Heart left ventricle (tissue), 16 donors: ENCODE data around the gene AIF1L. TPM values are rescaled to one million over a fixed set of nuclear protein-coding genes. Genes with fewer than 3 reads are reported as not detected.

Source experiments
- ATAC-seq, 4 donors: fragments of 200-7000 bp; cut with Tn5 transposase; one replicate each; pipeline ENCODE4 v1.9.1; 2020 to 2022; ENCODE audit warnings: moderate library complexity in 4 of 4, mild to moderate bottlenecking in 3 of 4, moderate number of reproducible peaks in 1 of 4
- DNase-seq, 5 donors: peaks; one replicate each; pipeline ENCODE4 v3.0.0-alpha.2; 2020
- H3K27ac ChIP-seq, 12 donors: fragments of 200-600 bp; sonication (generic) in 4 of 12; one replicate each; pipeline versions ENCODE4 v1.5.0 to v1.8.0; 2016 to 2022; ENCODE audit warnings: mild to moderate bottlenecking in 2 of 12
- H3K27me3 ChIP-seq, 9 donors: fragments of 200-600 bp; sonication (generic) in 2 of 9; one replicate each; pipeline versions ENCODE4 v1.5.1 to v1.8.0; 2016 to 2022; ENCODE audit warnings: mild to moderate bottlenecking in 3 of 9
- H3K36me3 ChIP-seq, 9 donors: fragments of 200-600 bp; sonication (generic) in 2 of 9; one replicate each; pipeline versions ENCODE4 v1.5.0 to v1.8.0; 2018 to 2022; ENCODE audit warnings: mild to moderate bottlenecking in 2 of 9
- H3K4me1 ChIP-seq, 12 donors: fragments of 200-600 bp; sonication (generic) in 4 of 12; one replicate each; pipeline versions ENCODE4 v1.5.0 to v1.8.0; 2016 to 2022; ENCODE audit warnings: mild to moderate bottlenecking in 3 of 12
- H3K4me3 ChIP-seq, 12 donors: fragments of 200-600 bp; sonication (generic) in 4 of 12; one replicate each; pipeline versions ENCODE4 v1.5.0 to v1.8.0; 2017 to 2022; ENCODE audit warnings: mild to moderate bottlenecking in 9 of 12, moderate library complexity in 4 of 12
- H3K9me3 ChIP-seq, 12 donors: fragments of 200-600 bp; sonication (generic) in 4 of 12; one replicate each; pipeline versions ENCODE4 v1.5.0 to v1.8.0; 2016 to 2022; ENCODE audit warnings: mild to moderate bottlenecking in 1 of 12
- POLR2A ChIP-seq, 2 donors: fragments of 450-650 bp; IDR thresholded peaks; one replicate each; pipeline ENCODE4 v1.6.1; 2017; ENCODE audit warnings: antibody characterized with exemption in 2 of 2, mild to moderate bottlenecking in 2 of 2, moderate library complexity in 2 of 2
- WGBS, 4 donors: extraction: QIAGEN DNeasy Blood & Tissue Kit in 2 of 4; methylation state at CpG; one replicate each; pipeline versions ENCODE4 v1.1.5 to v1.1.7; 2013 to 2018; 5-methylcytosine and 5-hydroxymethylcytosine counted together
- intact Hi-C, 10 donors: fragments of 100-400 bp; cut with DNase I; formaldehyde crosslinking; loops; one replicate each; pipeline versions ENCODE4 v1.11.1 to v1.14.2; 2022
- polyA plus RNA-seq, 2 donors: library from polyadenylated mRNA; stranded (reverse); fragments of 200-250 nt; gene quantifications; one replicate each; pipeline ENCODE4 v1.2.3, GENCODE V29; 2013
- total RNA-seq, 9 donors: library from RNA; depleted of rRNA in 2 of 9; stranded (reverse); fragments of >200 nt in 2 of 9; fragmentation: NEBNext Ultra II Directional in 3 of 9; extraction: Animal tissue kit (Norgen Biotek cat#: 25700) in 3 of 9; gene quantifications; one replicate each; pipeline versions ENCODE4 v1.1.0 to v1.2.4, GENCODE V29; 2016 to 2023
- TF ChIP-seq, protein P1 (sequence below), 12 donors: fragments of 200-600 bp; sonication (generic) in 4 of 12; IDR thresholded peaks; one replicate each; pipeline versions ENCODE4 v1.5.0 to v1.8.0; 2018 to 2022; ENCODE audit warnings: antibody characterized with exemption in 12 of 12, mild to moderate bottlenecking in 5 of 12
- donor health status: ischemic (EF 13 %, LVEDD 7.1; RV severe dilation, severe dysfunction).
- donor health status: healthy with polysubstance abuse.
- donor health status: DM: no; HTN: yes; CAD: no.
- donor health status: DM: no; HTN: no; CAD: no.
- donor health status: ischemic (EF 25% LVEDD 6.9; RV normal size, moderate dysfunction).
- donor health status: ischemic (EF 25% LVEDD 5.7; RV mildly dilated, moderate dysfunction).
- donor health status: healthy.
- donor health status: DM: yes; HTN: yes; CAD: no.
- donor health status: ischemic (EF 35%, LVEDD 5.7; RV mildly dilated, moderate dysfunction).
- donor health status: nonischemic (EF 11% LVEDD 7.7; RV severe dilation, severe dysfunction).
- donor health status: DM: yes; HTN: yes; CAD: no.
- donor health status: PGD.
- donor health status: ischemic (EF 29% LVEDD 5.4; RV normal size, mild dysfunction).
- donor health status: nonischemic (EF 23%, LVEDD 6.1; RV moderate dilation, normal function).

Gene AIF1L
- total and polyA plus RNA-seq, 11 donors, result 12.1 to 93.8 (median 23.1) TPM

DNA sequence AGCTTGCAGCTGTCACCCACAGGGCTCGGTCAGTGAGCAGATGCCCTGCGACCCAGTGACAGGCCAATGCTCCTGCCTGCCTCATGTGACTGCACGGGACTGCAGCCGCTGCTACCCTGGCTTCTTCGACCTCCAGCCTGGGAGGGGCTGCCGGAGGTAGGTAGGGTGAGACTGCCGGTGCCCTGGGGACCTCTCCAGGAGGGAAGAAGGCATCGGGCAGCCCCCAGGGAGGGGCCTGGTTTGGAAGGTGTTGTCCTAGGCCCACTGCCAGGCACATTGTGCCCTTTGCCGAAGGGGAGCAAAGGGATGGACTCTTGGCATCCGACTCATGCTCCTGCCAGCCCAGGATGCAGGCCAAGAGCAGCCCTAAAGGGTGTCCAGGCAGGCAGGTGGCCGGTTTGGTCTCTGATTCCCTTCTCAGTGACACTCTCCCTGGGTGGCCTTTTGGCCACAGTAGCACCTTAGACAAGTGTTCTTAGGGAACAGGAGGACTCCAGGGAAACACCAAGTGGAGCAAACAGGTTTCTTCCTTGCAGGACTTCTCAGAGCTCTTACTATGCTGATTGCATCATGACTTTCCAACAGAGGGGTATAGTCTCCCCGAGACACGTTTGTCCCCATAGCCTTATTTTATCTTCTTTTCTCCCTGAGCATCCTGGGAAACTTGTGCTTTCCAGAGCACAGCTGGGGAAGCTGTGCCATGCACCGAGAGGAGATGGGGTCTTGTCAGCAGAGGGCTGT lies 28.1 kb upstream of the AIF1L start:
- no peak overlapping the region for H3K4me3 ChIP-seq
- no peaks in the 10 kb centered on the region for H3K9me3 ChIP-seq
- no peaks in the 10 kb centered on the region for H3K36me3 ChIP-seq
- intact Hi-C loops, result loop anchor here in 2 of 10 donors (5.0 to 10.0 kb wide), 2 partner anchors 54 to 267 kb away; no protein-coding TSS in a partner anchor
- ATAC-seq (peak; percentile 58 to 76 (median 59)), DNase-seq (peak in 2 of 5 donors; percentile 44 to 46)
- TF ChIP-seq, protein P1, sequence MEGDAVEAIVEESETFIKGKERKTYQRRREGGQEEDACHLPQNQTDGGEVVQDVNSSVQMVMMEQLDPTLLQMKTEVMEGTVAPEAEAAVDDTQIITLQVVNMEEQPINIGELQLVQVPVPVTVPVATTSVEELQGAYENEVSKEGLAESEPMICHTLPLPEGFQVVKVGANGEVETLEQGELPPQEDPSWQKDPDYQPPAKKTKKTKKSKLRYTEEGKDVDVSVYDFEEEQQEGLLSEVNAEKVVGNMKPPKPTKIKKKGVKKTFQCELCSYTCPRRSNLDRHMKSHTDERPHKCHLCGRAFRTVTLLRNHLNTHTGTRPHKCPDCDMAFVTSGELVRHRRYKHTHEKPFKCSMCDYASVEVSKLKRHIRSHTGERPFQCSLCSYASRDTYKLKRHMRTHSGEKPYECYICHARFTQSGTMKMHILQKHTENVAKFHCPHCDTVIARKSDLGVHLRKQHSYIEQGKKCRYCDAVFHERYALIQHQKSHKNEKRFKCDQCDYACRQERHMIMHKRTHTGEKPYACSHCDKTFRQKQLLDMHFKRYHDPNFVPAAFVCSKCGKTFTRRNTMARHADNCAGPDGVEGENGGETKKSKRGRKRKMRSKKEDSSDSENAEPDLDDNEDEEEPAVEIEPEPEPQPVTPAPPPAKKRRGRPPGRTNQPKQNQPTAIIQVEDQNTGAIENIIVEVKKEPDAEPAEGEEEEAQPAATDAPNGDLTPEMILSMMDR (IDR thresholded peaks at IDR 0.05), result no peak
- TF ChIP-seq POLR2A (IDR thresholded peaks at IDR 0.05), result no peak
- H3K27me3 ChIP-seq, result no peaks in the 10 kb centered on the region
- WGBS, 4 donors, result 40 to 61% (median 52%) methylated on average over 12 to 14 of the region's 14 CpGs
- H3K27ac ChIP-seq, result no peak overlapping the region
- peaks cover 0 to 10% (median 0%) of the 10 kb centered on the region in 12 donors for H3K4me1 ChIP-seq

DNA sequence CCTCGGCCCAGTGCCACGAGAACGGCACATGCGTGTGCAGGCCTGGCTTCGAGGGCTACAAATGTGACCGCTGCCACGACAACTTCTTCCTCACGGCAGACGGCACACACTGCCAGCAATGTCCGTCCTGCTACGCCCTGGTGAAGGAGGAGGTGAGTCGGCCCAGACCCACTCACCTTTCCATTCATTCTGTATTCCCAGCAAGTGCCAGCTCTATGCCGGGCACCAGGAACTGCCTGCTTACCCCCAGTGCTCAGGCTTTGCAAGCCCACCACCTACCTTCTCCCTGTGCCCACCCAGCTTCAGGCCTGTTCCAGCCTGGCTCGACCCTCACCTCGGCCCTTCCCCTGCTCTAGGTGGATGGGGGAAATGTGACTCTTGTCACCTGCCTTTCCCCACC lies 26.6 kb upstream of the AIF1L start:
- Histone ChIP-seq H3K9me3 (no peaks in the 10 kb centered on the region), H3K27ac (no peak overlapping the region), H3K4me1 (peaks cover 0 to 10% (median 0%) of the 10 kb centered on the region in 12 donors), H3K36me3 (no peaks in the 10 kb centered on the region), H3K27me3 (no peaks in the 10 kb centered on the region), H3K4me3 (no peak overlapping the region)
- no peak for ATAC-seq
- TF ChIP-seq POLR2A (IDR thresholded peaks at IDR 0.05), result no peak
- TF ChIP-seq, protein P1 (IDR thresholded peaks at IDR 0.05), result no peak
- 91 to 93% (median 93%) methylated on average over 15 of the region's 15 CpGs for WGBS, 4 donors
- intact Hi-C loops, result loop anchor here in 2 of 10 donors (5.0 to 10.0 kb wide), 2 partner anchors 53 to 265 kb away; no protein-coding TSS in a partner anchor
- DNase-seq, result no peak

DNA sequence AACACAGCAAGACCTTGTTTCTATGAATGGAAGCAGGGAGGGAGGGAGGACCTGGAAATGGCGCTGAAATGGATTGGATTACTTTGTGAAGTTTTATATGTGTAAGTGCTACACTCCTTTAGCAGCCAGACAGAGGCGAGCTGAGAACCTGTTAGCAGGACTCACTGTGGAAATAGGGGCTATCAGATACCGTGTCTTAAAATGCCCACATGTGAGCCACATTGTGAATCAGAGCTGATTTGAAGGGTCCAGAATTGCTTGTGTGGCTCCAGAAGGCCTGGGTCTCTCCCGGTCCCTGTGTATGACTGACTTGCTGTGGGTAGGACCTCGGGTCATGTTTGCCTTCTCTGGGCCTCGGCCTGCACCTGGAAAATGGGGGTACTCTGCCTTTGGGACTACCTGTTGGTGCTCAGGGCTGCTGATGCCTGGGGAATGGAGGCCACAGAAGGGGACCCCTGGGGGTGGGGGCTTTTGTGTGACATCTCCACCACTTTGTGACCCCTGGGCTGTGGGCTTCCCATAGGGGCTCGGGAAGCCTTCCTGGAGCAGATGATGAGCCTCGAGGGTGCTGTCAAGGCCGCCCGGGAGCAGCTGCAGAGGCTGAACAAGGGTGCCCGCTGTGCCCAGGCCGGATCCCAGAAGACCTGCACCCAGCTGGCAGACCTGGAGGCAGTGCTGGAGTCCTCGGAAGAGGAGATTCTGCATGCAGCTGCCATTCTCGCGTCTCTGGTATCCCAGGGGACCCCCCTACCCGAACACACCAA lies 24.0 kb upstream of the AIF1L start:
- H3K4me1 ChIP-seq, result peaks cover 0 to 10% (median 0%) of the 10 kb centered on the region in 12 donors
- H3K27ac ChIP-seq, result no peak overlapping the region
- intact Hi-C loops, result no loop called here
- TF ChIP-seq, protein P1 (IDR thresholded peaks at IDR 0.05), result no peak
- TF ChIP-seq POLR2A (IDR thresholded peaks at IDR 0.05), result no peak
- no peak for ATAC-seq
- no peaks in the 10 kb centered on the region for H3K9me3 ChIP-seq
- H3K27me3 ChIP-seq, result no peaks in the 10 kb centered on the region
- H3K36me3 ChIP-seq, result no peaks in the 10 kb centered on the region
- no peak for DNase-seq
- 88 to 92% (median 90%) methylated on average over 16 of the region's 16 CpGs for WGBS, 4 donors
- no peak overlapping the region for H3K4me3 ChIP-seq

DNA sequence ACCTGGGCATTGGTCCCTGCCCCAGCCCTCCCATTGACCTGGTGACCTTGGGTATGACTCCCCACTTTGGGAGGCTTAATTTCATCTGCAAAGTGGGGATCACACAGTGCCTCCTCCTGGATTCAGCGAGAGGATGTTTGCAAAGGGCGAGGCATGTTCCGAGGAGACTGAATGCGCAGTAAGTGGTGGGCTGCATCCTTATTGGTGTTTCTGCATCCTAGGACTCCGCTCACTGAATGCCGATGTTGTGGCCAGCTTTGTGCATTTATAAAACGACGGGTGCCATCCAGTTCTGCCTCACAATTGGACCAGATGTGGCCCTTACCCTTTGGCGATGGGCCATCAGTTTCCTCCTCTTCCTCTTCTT lies 23.5 kb upstream of the AIF1L start:
- no peaks in the 10 kb centered on the region for H3K27me3 ChIP-seq
- WGBS, 4 donors, result 86 to 95% (median 88%) methylated on average over 9 of the region's 9 CpGs
- H3K36me3 ChIP-seq, result no peaks in the 10 kb centered on the region
- no peak overlapping the region for H3K4me3 ChIP-seq
- no peak overlapping the region for H3K27ac ChIP-seq
- peaks cover 0 to 10% (median 0%) of the 10 kb centered on the region in 12 donors for H3K4me1 ChIP-seq
- DNase-seq (no peak), ATAC-seq (no peak)
- TF ChIP-seq, protein P1 (IDR thresholded peaks at IDR 0.05), result no peak
- no peak for TF ChIP-seq POLR2A (IDR thresholded peaks at IDR 0.05)
- intact Hi-C loops, result no loop called here
- no peaks in the 10 kb centered on the region for H3K9me3 ChIP-seq
